Measurements from ENCODE around the gene SLC25A44.
A peak's percentile ranks its signal among the peaks of the same experiment; 100 is the strongest.
"Not testable (repeated sequence)": the region's sequence is repeated elsewhere in the genome, so short reads cannot be mapped to it uniquely, and the experiment has no call there.

Gene SLC25A44

DNA sequence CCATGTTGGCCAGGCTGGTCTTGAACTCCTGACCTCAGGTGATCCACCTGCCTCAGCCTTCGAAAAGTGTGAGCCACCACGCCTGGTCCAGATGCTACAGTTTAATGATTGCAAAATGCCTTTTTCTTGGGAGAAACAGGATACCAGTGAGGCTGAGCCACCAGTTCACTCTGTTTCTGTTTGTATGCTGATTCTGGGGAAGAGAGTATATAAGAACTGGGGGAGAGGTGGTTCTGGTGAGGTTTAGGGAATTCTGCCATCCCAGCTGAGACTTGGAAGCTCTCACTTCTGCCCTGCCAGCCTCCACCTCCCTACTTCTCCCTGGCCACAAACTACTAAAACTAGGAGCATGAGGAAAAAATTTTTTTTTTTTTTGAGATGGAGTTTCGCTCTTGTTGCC is 10.8 kb downstream of the SLC25A44 start:
- DNase-seq (ENCODE audit: low spot score): no peak

GRCh38 chr1:156211243-156211642 is 17.3 kb downstream of the SLC25A44 start:
- no peak for DNase-seq (ENCODE audit: low spot score)

DNA sequence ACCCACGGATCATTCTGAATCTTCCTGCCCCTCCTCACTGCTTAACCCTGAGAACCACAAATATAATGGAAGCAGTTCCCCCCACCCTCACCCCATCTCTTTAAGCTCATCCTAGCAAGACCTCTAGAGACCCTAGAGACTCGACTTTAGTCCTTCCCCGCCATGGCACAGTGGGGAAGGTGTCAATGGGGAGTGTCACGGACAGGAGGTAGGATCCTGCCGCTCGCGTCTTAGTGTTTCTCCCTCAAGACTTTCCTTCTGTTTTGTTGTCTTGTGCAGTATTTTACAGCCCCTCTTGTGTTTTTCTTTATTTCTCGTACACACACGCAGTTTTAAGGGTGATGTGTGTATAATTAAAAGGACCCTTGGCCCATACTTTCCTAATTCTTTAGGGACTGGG is 18.2 kb downstream of the SLC25A44 start:
- DNase-seq (ENCODE audit: low spot score): no peak

DNA sequence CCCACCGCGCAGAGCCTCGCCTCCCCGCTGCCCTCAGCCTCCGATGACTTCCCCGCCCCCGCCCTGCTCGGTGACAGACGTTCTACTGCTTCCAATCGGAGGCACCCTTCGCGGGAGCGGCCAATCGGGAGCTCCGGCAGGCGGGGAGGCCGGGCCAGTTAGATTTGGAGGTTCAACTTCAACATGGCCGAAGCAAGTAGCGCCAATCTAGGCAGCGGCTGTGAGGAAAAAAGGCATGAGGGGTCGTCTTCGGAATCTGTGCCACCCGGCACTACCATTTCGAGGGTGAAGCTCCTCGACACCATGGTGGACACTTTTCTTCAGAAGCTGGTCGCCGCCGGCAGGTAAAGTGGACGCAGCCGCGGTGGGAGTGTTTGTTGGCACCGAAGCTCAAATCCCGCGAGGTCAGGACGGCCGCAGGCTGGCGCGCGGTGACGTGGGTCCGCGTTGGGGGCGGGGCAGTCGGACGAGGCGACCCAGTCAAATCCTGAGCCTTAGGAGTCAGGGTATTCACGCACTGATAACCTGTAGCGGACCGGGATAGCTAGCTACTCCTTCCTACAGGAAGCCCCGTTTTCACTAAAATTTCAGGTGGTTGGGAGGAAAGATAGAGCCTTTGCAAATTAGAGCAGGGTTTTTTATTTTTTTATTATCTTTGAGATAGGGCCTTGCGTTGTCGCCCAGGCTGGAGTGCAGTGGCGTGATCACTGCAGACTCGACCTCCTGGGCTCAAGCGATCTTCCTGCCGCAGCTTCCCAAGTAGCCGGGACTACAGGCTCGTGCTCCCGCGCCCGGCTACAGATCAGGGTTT is 19.1 kb downstream of the SLC25A44 start, which contains the start of gene PMF1:
PMF1 (plus strand) TSS at position 175 of the 811 bp plus-strand sequence; CDS start at position 184, 9 bp downstream.
- DNase-seq (ENCODE audit: low spot score): peak; percentile 97

DNA sequence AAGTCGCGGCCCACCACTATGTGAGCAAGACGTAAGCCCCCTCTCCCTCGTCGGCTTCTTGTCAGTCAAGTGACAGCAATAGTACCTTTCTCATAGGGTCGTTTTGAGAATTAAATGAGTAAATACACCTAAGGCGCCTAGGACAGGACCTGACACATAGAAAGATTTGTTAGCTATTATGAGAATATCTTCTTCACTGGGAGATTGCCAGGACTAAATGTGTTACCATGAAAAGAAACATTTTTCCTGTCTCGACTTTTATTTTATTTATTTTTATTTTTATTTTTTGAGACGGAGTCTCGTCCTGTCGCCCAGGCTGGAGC is 19.7 kb downstream of the SLC25A44 start:
- DNase-seq (ENCODE audit: low spot score): no peak

DNA sequence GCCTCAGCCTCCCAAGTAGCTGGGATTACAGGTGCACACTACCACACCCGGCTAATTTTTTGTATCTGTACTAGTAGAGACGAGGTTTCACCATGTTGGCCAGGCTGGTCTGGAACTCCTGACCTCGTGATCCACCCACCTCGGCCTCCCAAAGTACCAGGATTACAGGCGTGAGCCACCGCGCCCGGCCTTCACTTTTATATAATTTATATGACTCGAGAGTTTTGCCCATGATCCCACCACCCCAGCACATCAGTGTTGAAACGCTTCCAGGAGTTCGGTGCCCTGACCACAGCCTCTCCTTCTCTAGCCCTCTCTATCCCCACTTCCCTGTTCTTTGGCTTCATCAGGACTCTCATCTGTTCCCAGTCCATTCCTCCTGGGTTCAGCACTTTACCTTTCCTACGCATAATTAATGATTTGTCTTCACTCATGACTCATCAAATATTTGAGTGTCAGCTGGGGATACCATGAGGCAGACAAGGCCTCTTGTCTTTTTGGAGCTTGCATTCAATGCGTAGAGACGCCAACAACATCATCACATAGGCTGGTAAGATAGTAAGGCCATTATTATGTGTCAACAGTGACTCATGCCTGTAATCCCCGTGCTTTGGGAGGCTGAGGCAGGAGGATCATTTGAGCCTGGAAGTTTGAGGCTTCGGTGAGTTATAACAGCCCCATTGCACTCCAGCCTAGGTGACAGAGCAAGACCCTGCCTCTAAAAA is 20.3 kb downstream of the SLC25A44 start:
- DNase-seq (ENCODE audit: low spot score): no peak

GRCh38 chr1:156216361-156217086 is 22.6 kb downstream of the SLC25A44 start:
- DNase-seq (ENCODE audit: low spot score): not testable (repeated sequence)

DNA sequence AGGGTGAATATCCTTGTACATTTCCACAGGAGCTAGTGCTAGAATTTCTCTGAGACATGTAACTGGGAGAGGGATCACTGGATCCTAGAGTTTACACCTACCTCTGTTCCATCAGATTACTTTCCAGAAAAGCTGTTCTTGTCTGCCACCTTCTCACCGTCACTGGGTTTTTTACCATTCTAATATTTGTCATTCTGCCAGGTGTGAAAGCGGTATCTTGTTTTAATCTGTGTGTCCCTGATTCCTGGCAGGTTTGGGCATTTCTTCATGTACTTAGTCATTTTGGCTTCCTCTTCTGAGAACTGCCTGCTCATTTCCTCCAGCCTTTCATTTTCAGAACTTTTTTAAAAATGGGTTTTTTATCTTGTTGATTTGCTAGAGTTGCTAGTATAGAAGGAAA is 24.0 kb downstream of the SLC25A44 start:
- DNase-seq (ENCODE audit: low spot score): no peak

DNA sequence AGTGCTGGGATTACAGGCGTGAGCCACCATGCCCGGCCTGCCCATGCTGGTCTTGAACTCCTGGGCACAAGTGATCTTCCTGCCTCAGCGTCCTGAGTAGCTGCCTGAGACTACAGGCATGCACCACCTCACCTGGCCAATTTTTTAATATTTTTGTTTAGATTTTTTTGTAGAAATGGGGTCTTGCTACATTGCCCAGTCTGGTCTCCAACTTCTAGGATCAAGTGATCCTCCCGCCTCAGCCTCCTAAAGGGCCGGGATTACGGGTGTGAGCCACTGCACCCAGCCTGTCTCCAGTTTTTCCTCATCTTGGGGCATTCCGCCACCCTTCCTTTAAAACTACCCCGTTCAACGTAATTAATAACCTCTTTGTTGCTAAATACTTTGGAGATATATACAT is 26.3 kb downstream of the SLC25A44 start:
- DNase-seq (ENCODE audit: low spot score): no peak

DNA sequence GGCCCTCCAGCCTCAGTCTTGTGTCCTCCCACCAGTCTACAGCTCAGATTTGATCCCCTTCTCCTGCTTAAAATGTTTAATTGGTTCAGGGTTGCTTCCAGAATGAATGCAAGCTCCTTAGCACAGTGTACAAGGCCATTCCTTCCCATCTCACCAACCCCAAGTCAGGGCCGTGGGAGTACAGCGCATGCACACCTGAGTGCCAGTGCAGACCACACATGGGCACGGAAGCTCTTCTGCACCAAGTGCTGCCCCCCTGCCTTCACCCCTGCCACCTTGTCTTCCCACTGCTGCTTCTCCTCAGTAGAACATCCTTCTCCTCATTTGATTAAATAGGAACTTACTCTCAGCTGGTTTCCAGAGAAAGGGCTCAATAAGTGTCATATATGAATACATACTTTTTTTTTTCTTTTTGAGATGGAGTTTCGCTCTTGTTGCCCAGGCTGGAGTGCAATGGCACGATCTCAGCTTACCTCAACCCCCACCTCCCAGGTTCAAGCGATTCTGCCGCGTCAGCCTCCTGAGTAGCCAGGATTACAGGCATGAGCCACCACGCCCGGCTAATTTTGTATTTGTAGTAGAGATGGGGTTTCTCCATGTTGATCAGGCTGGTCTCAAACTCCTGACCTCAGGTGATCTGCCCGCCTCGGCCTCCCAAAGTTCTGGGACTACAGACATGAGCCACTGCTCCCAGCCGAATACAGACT is 28.2 kb downstream of the SLC25A44 start:
- no peak for DNase-seq (ENCODE audit: low spot score)

GRCh38 chr1:156225677-156226014 is 31.7 kb downstream of the SLC25A44 start:
- no peak for DNase-seq (ENCODE audit: low spot score)

DNA sequence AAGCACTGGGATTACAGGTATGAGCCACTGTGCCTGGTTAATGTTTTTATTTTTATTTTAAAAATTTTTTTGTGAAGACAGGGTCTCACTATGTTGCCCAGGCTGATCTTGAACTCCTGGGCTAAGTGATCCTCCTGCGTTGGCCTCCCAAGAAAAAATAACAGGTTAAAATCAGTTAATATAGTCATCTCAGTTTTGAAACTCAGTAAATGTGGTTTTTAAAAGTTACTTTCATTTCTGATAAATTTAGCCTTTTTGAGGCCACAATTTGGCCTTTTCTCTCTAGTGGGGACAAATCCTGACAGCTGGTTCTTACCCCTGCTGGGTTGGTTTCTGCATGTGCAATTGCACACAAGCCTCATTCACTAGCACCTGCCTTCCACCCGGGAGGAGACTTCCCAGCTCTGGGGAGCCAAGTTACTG is 32.2 kb downstream of the SLC25A44 start:
- DNase-seq (ENCODE audit: low spot score): no peak

DNA sequence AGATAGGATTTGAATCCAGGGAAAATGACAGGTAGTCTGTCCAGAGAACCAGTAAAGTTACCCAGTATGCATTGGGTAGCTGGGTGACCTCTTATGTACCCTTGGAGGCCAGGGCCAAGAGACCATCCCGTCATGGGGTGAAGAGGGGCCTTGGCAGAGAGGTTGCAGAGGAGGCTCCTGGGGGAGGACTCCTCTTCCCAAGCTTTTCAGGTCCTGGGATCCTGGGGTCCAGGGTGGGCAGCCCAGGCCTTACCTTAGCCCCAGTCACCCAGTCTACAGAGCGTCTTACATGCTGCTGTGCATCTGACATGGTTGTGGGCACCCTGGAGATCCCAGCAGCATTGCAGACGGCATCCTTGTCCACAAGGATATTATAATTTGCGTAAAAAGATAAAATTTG is 32.9 kb downstream of the SLC25A44 start:
- no peak for DNase-seq (ENCODE audit: low spot score)

DNA sequence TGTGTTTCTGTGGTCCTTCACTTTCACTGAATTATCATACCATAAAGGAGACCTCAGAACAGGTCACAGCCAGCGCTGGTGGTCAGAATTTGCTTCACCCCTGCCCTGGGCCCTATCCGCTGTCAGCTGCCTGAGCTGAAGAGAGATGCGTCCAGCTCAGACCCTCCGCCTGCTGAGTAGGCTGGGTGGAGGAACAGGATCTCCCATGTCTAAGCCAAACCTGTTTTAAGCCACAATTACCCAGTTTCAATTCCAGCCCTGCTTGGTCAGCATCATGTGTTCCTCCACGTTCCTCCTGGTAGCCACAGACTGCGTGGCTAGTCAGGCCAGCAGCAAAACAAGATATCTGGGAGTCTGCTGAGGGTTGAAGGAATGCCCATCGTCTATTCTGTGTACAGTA is 34.6 kb downstream of the SLC25A44 start:
- DNase-seq (ENCODE audit: low spot score): peak; percentile 38

DNA sequence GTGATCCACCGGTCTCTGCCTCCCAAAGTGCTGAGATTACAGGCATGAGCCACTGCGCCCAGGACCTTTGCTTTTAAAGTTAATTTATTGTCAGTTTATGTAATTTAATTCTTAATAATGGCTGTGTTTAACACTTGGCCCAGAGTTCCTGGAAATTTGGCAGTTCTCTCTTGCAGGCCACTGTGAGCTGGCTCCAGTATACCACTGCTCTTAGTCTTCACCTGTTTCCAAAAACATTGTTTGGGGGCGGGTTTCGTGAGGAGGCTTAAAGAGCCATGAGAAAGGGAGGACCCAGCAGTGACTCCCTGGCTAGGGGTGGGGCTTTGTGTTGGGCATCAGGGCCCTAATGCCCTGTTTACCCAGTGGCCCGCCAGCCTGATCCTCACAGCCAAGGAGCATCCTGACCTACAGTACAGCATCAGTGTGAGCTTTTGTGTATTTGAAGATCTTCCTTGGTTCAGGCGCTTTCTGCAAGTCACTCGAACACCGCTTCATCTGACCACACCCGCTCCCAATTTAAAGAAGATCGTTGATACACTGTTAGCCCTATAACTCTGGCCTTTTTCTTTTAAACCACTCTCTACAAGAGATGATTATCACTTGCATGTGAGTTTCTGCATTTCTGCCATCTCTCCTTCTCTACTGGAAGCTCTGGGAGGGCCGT is 36.0 kb downstream of the SLC25A44 start:
- no peak for DNase-seq (ENCODE audit: low spot score)

- DNase-seq (ENCODE audit: low spot score): no peak
Observed at GRCh38 chr1:156230473-156230837, 36.6 kb downstream of the SLC25A44 start.

DNA sequence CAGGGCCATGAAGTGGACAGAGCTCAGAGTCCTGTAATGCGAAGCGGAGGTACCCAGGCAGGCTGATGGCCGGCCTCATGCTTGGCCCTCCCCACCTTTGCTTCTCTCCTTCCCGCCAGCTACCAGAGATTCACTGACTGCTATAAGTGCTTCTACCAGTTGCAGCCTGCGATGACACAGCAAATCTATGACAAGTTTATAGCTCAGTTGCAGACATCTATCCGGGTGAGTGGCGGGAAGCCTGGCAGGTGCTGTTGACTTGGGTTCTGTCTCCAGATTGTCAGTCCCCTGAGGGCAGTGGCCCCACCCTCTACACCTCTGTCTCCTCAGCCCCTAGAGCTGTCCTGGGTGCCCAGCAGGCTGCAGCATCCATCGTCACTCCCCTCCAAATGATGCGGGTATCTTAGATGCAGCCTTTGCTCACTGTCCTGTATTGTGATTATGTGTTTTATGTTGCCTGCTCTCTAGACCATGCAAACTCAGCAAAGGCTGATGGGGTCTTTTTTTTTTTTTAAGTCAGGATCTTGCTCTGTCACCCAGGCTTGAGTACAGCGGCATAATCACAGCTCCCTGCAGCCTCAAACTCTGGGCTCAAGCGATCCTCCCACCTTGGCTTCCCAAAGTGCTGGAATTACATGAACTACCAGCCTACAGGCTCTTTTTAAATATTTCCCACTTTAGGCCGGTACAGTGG is 38.4 kb downstream of the SLC25A44 start:
- DNase-seq (ENCODE audit: low spot score): no peak

DNA sequence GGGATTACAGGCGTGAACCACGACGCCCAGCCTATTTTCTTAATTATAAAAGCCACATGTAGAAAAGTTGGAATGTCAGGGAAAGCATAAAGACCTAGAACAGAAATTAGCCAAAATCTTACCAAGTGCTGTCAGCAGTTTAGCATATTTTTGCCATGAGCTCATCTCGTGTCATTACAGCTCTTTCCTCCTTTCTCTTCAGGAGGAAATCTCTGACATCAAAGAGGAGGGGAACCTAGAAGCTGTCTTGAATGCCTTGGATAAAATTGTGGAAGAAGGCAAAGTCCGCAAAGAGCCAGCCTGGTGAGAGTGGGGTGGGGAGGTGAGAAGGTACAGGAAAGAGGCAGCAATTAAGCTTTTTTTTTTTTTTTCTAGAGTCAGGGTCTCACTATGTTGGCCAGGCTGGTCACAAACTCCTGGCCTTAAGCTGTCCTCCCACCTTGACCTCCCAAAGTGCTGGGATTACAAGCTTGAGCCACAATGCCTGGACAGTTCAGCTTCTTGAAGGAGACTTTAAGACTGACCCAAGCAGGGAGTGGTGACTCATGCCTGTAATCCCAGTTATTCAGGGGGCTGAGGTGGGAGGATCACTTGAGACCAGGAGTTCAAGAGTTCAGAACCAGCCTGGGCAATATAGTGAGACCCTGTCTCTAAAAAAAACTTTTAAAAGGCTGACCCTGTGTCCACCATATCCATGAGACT is 39.7 kb downstream of the SLC25A44 start:
- DNase-seq (ENCODE audit: low spot score): no peak

DNA sequence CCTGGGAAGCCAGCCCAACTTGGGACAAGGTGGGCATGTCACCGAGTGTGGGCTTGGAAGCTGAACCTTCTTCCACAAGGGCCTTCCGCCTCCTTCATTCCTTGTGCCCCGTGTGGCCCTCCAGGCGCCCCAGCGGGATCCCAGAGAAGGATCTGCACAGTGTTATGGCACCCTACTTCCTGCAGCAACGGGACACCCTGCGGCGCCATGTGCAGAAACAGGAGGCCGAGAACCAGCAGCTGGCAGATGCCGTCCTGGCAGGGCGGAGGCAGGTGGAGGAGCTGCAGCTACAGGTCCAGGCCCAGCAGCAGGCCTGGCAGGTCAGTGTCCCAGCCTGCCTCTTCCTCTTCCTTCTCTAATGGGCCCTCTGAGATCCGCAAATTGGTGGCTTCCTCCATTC is 42.3 kb downstream of the SLC25A44 start:
- DNase-seq (ENCODE audit: low spot score): no peak

GRCh38 chr1:156238248-156238647 is 44.3 kb downstream of the SLC25A44 start:
- DNase-seq (ENCODE audit: low spot score): no peak

Data from globus pallidus (tissue), 1 donor.